Uterus (tissue), 2 donors: ENCODE measurements around the gene MITF.

Source experiments
- POLR2A ChIP-seq, 2 donors: fragments of 450-650 bp; IDR thresholded peaks; one replicate each; pipeline ENCODE4 v1.6.1; 2016; ENCODE audit warnings: antibody characterized with exemption in 2 of 2, mild to moderate bottlenecking in 1 of 2, moderate library complexity in 1 of 2
- TF ChIP-seq, protein P1 (sequence below), 4 experiments: fragments of 200-600 bp in 2 of 4; fragments of 450-650 bp in 2 of 4; sonication (generic) in 2 of 4; IDR thresholded peaks; one replicate each; pipeline ENCODE4 v1.5.1; 2016 to 2019; ENCODE audit warnings: antibody characterized with exemption in 4 of 4, mild to moderate bottlenecking in 2 of 4, moderate library complexity in 1 of 4

- TF ChIP-seq, protein P1, sequence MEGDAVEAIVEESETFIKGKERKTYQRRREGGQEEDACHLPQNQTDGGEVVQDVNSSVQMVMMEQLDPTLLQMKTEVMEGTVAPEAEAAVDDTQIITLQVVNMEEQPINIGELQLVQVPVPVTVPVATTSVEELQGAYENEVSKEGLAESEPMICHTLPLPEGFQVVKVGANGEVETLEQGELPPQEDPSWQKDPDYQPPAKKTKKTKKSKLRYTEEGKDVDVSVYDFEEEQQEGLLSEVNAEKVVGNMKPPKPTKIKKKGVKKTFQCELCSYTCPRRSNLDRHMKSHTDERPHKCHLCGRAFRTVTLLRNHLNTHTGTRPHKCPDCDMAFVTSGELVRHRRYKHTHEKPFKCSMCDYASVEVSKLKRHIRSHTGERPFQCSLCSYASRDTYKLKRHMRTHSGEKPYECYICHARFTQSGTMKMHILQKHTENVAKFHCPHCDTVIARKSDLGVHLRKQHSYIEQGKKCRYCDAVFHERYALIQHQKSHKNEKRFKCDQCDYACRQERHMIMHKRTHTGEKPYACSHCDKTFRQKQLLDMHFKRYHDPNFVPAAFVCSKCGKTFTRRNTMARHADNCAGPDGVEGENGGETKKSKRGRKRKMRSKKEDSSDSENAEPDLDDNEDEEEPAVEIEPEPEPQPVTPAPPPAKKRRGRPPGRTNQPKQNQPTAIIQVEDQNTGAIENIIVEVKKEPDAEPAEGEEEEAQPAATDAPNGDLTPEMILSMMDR (IDR thresholded peaks at IDR 0.05): no peak
- TF ChIP-seq POLR2A (IDR thresholded peaks at IDR 0.05): no peak
Observed at GRCh38 chr3:69719587-69720122, 19.6 kb upstream of the MITF start.
